Germinal center (tissue), 1 donor: ENCODE measurements around the gene MAMDC2.

ENCODE experiments used
- DNase-seq: peaks from one replicate; pipeline ENCODE4 v3.0.0; 2012; ENCODE audit warnings: mixed read lengths, low spot score

Gene MAMDC2

DNA sequence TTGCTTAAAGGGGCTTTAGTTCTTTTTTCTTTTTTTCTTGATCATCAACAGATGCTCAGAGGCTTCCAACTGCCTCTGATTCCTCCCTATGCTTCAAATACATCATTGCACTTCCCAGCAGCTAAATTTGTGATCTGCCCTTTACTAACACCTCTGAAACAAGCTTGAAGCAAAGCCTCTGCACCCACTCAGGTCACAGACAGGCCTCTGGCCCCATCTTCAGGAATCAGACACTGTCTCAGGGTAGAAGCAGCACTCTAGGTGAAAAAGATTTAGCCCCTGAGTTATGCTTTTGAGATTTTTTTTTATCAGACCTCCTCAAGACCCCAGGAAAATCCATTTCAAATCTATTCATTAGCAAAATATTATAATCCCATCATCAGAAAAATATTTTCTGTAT lies 91.5 kb downstream of the MAMDC2 start:
- no peak for DNase-seq

DNA sequence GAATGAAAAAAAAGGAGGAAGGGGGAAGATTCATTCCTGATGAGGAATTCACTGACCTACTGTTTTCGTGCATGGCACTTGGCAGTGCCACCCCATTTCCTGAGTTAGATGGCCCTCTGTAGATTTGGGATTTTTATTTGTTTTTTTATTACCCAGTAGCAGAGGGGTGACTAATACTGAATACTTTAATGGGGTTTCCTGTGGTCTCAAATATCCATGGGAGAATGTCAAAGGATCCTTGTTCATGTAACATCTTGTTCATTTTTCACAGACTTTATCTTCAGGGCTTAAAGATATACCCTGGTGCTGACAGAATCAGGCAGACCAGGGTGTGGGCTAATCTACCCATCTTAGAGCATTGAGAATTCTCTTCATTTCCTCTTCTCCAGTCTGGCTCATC lies 93.0 kb downstream of the MAMDC2 start:
- DNase-seq = no peak

DNA sequence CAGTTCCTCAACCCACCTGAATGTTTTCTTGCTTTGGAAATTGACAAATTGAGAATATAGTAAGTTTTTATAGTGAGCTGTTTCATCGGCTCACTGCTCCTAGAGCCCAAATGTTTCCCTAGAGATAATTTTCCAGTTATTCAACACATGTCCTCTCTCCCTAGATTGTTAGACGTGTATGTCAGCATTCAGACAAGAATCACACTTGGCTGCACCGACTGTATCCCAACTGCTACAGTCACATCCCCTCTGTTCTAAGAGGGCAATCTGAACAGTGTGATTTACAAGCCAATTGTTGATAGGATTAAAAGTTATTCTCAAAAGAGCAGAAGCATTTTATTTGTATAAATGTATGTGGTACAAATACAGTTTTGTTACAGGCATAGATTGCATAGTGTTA lies 93.9 kb downstream of the MAMDC2 start:
- no peak for DNase-seq

DNA sequence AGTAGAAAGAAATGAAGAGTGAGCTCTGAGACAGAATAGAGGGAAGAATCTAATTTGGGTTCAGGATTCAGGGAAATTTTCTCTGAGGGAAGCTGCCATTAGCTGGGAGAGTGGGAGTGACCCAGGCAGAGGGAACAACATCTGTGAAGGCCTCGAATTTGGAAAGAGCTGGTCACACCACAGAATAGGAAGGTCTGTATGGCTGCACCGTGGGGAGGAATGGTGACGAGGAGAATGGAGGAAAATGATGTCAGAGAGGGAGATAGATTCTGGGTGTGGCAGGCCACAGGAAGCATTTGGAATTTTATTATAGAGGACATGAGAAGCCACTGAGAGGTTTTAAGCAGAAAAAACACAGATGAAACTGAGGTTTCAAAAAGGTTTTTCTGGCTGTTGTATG lies 98.5 kb downstream of the MAMDC2 start:
- DNase-seq = no peak

DNA sequence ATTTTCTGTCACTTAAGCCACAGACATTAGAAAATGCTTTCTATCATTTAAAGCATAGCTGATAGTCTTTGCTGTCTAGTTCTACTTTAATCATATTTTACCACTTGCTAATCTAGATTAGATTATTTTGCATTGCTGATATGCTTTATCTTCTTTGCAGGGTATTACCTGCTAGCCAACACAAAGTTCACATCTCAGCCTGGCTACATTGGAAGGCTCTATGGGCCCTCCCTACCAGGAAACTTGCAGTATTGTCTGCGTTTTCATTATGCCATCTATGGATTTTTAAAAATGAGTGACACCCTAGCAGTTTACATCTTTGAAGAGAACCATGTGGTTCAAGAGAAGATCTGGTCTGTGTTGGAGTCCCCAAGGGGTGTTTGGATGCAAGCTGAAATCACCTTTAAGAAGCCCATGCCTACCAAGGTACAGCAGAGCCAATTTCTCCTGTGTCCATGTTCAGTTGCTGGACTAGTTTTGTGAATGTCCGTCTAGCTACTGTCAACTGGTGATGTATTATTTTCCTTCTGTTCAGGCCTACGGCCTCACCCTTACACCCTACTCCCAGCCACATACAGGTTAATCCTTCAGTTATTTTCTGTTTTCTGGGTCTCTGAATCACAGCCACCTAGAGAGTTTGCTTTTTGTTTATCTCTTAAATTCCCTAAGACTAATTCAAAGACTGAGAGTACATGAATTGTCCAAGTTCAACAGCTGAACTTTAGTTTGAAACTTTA lies 99.9 kb downstream of the MAMDC2 start:
- DNase-seq = no peak

- DNase-seq = no peak
Measured at GRCh38 chr9:70144131-70144503, 100.5 kb downstream of the MAMDC2 start.

DNA sequence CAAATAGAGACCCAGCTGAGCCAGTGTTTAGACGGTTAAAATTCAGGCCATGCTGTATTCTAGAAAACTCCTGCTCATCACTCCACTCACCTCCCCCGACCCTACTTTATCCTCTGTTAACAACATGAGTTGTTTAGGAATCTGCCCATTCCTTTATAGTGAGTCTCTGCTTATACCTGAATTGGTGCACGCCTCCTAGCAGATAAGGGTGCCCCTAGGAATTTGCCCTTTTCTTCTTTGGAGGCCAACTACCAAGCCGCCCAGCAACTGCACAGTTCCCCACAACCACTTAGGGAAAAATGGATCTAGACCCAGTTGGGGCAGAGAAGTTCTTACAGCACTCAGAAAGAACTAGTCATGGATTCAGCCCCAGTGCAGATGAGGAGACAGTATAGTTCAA lies 102.3 kb downstream of the MAMDC2 start:
- no peak for DNase-seq

DNA sequence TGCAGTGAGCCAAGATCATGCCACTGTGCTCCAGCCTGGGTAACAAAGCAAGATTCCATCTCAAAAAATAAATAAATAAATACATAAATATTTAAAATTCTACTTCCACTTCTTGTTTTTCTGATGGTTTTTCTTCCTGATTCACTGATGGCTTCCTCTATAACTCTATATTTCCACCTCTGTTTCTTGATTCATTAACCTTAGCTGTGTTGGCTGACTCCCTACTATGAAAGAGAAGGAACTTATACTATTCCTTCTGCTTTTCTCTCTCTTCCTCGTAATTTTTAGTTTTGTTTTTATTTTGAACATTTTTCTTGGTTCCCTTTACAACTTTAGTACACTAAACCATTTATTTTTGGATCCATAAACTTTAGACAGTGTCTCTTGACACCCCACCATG lies 103.5 kb downstream of the MAMDC2 start:
- DNase-seq = no peak

DNA sequence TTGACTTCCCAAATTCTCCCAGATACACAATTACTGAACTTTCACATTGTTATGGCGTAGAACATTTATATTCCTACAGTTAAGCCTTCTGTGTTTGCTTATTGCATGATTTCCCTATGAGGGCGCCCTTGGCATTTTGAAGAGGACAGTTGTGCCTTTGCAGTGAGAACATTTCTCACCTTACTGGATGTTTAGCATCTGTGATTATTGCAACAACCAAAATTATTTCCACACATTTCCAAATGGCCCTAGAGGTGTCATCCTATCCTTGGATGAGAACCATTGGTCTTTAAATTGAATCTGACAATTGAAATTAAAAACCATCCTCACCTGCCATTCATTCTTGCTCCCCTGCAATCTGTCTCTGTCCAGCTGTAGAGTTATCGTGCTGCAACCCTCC lies 104.0 kb downstream of the MAMDC2 start:
- DNase-seq = no peak

DNA sequence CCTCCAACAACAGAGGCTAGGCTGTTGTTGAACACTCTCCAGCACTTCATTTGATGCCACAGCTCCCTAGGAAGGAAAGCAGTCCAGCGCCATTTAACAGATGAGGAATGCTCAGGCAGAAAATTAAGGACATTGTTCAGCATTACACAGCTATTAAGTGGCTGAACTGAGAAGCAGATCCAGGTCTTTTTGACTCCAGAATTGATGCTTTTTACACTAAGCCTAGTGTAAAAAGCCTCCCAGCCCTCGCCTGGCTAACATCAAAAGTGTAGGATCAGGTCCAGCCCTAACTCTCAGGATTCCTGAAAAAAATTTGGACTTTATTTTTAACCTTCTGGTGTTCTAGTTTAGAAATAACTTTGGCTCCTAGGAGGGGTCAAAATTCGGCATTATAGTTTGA lies 108.7 kb downstream of the MAMDC2 start:
- DNase-seq = no peak

DNA sequence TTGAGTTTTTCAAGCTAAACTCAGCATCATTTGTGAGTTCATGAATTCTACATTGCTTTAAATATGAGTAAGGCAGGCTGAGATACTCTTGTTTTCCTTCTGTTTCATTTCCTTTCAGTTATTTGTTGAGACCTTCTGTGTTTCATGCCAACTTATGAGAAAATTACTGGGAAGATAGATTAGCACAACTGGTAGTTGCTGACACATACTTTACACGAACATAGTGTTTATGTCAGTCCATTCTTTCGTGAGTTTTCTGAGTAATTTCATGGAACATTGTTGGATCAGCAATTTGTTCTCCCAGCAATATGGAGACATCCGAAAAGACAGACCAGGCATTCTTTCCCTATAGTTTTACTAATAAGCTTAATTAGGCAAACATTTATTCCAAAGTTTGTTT lies 113.1 kb downstream of the MAMDC2 start:
- no peak for DNase-seq

DNA sequence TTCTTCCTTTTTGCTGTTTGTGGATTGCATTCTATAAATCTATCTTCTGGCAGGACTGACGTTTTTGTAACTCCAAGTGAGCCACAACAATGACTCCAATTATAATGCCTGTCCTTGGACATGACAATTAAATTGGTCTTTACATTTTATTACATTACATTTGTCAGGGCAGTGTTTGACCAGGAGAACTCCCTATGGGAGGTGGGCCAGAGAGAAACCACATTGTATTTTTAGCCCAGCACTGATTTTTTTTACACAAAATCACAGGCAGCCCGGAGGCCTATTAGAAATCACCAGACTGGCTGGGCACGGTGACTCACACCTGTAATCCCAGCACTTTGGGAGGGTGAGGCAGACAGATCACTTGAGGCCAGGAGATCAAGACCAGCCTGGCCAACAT lies 116.0 kb downstream of the MAMDC2 start:
- no peak for DNase-seq

DNA sequence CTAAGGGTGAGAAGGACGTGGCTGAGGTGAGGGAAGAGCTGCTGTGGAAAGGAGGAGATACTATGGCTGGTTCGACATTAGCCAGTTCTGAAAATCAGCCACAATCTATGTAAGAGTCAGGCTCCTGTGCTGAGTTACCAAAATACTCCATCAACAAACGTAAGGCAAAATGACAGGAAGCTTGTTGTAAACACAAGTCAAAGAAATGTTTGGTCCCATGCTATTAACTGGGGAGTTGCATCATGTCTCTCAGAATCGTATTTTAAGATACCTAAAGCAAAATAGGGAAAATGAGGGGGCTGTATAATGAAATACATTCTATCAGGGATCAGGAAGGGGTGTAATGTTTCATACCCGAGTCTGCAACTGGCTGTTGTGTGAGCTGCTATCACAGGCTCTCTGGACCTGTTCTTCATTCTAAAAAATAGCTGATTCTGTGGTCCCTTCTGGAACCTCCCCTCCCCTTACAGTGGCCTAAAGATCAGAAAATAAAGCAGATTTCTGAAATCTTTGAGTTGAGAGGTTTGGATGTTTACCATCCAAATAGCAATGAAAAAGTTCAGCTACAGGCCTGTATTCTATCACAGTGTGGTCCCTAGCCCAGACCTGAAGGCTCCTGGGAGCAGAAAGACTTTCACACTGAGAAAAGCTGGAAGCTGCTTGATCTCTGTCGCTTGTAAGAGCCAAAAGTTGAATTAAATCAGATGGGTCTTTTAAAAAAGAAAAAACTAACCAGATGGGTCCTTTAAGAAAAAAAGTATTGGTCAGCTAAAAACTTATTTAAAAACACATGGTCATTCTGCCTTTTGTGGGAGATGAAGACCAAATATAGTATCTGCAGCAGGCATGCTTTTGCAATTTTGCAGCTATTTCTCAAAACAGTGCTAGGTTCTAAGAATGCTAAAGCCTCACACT lies 117.3 kb downstream of the MAMDC2 start:
- no peak for DNase-seq

GRCh38 chr9:70165006-70165602 lies 121.5 kb downstream of the MAMDC2 start:
- no peak for DNase-seq

DNA sequence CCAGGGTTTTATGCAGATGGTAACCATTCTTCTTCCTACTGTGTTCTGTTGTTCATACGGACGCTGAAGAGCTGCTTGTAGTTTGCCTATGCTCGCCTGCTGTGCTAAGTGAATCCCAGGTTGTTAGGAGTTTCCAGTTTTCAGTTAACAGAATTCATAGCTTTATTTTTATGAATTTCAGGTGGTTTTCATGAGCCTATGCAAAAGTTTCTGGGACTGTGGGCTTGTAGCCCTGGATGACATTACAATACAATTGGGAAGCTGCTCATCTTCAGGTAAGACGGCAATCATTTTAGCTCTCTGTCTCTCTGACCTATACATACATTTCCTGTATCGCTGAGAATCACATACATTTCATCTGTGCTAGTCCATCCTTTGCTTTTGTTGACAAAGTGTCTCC lies 124.9 kb downstream of the MAMDC2 start:
- no peak for DNase-seq

GRCh38 chr9:70169222-70169621 lies 125.6 kb downstream of the MAMDC2 start:
- no peak for DNase-seq

DNA sequence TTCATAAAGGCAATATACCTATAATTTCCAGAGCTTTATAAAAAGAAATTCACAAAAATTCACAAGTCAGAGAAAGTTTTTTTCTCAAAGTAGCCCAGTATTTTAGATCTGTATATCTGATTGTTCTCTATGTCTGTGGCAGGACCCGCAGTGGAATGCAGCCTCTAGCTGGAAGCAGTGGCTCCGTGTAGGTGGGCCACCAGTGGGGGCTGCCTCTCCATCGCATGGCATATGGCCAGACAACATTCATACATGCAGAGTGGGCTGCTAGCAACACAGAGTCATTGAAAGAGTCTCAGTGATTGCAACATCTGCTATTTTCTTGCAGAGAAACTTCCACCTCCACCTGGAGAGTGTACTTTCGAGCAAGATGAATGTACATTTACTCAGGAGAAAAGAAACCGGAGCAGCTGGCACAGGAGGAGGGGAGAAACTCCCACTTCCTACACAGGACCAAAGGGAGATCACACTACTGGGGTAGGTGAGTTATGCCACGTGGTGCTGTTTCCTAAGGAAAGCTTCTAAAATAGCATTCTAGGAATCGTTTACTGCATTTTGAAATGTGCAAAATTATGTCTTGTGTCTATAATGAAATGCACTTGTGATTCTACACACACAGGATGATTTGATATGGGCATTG lies 126.6 kb downstream of the MAMDC2 start:
- no peak for DNase-seq

- no peak for DNase-seq
Measured at GRCh38 chr9:70172532-70172931, 128.9 kb downstream of the MAMDC2 start.

DNA sequence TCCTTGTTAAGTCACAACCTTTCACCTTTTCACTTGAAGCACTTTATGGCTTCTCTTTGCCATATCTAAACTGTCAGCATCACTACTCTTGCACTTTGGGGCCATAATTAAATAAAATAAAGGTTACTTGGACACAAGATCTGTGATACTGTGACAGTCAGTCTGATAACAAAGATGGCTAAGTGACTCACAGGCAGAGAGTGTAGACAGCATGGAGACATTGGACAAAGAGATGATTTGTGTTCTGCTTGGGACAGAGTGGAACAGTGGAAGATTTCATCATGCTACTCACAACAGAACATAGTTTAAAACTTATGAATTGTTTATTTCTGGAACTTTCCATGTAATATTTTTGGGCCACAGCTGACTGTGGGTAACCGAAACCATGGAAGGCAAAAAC lies 133.5 kb downstream of the MAMDC2 start:
- DNase-seq = no peak

DNA sequence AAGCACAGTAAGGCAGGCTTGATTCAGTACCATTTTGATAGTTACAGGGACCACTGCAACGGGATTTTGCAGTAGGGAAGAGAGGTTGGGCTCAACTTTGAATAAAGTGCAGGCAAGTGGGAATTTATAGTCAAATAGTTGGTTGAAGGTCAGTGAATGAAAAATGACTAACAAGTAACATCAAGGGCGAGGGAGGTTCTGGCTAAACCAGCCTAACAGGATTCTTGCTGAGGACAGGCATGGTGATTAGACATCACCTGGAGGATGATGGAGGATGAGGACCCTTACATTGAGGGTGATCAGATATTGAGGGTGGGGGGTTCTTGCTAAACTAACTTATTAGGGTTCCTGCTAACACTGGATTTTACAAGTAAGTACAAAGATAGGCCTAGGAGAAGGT lies 149.1 kb downstream of the MAMDC2 start:
- DNase-seq = no peak

GRCh38 chr9:70195456-70195855 lies 151.8 kb downstream of the MAMDC2 start:
- DNase-seq = no peak

GRCh38 chr9:70197216-70198044 lies 153.8 kb downstream of the MAMDC2 start:
- no peak for DNase-seq
